ENCODE results near the gene MED29. TPM values are rescaled to one million over a fixed set of nuclear protein-coding genes. Genes with fewer than 3 reads are reported as not detected.
A peak's percentile ranks its signal among the peaks of the same experiment; 100 is the strongest.

Gene MED29
- total and polyA plus RNA-seq, 5 experiments from 2014 or later: 48.1 to 71.4 (median 59.0) TPM

- H3K27me3 Mint-ChIP-seq: peaks cover 0 to 3% (median 0%) of the 10 kb centered on the region in 5 donors
- ATAC-seq: peak in 1 of 2 donors; percentile 5
- POLR2A ChIA-PET: interaction anchor here (1.0 to 11.2 kb wide), 13 partner anchors 10 to 784 kb away, joined by 3 to 258 read pairs (median 7); partner anchors contain the start of genes EIF3K, GMFG, MED29 and PAF1
These were observed 11.4 kb downstream of the MED29 start for GRCh38 chr19:39402346-39403300.

GRCh38 chr19:39403331-39404312, 12.4 kb downstream of the MED29 start:
- DNase-seq (peak; percentile 87 to 99 (median 94)), ATAC-seq (peak; percentile 29 to 35)
- peaks cover 29 to 69% (median 60%) of the 10 kb centered on the region in 4 donors for H3K4me1 Mint-ChIP-seq
- peak overlapping the region; percentile 94 to 100 (median 98) for H3K27ac Mint-ChIP-seq
- H3K27me3 Mint-ChIP-seq: peaks cover 0 to 3% (median 0%) of the 10 kb centered on the region in 5 donors
- no peaks in the 10 kb centered on the region for H3K9me3 Mint-ChIP-seq
- H3K36me3 Mint-ChIP-seq: peaks cover 2 to 16% (median 15%) of the 10 kb centered on the region in 3 donors
- H3K4me3 Mint-ChIP-seq: peak overlapping the region; percentile 79 to 98 (median 87)
- POLR2A ChIA-PET: interaction anchor here (0.7 to 11.2 kb wide), 9 partner anchors 9 to 1313 kb away, joined by 3 to 258 read pairs (median 7); partner anchors contain the start of genes COQ8B, ITPKC, MED29 and PAF1

More at GRCh38 chr19:39402346-39403300, 11.4 kb downstream of the MED29 start:
- peaks cover 0 to 10% (median 5%) of the 10 kb centered on the region in 3 donors for H3K36me3 Mint-ChIP-seq
- DNase-seq: peak; percentile 74 to 93 (median 82)
- H3K9me3 Mint-ChIP-seq: no peaks in the 10 kb centered on the region
- peak overlapping the region; percentile 79 to 98 (median 87) for H3K4me3 Mint-ChIP-seq
- H3K4me1 Mint-ChIP-seq: peaks cover 29 to 72% (median 64%) of the 10 kb centered on the region in 4 donors
- peak overlapping the region; percentile 94 to 100 (median 98) for H3K27ac Mint-ChIP-seq

- DNase-seq (peak in 3 of 10 donors; percentile 22 to 39 (median 38)), ATAC-seq (no peak)
- Mint-ChIP-seq H3K27ac (peak overlapping the region; percentile 94 to 100 (median 98)), H3K36me3 (peaks cover 6 to 19% (median 18%) of the 10 kb centered on the region in 3 donors), H3K9me3 (peaks cover 0 to 2% (median 0%) of the 10 kb centered on the region in 9 donors), H3K4me1 (peaks cover 29 to 69% (median 50%) of the 10 kb centered on the region in 4 donors), H3K4me3 (peak overlapping the region; percentile 79 to 98 (median 92)), H3K27me3 (peaks cover 0 to 3% (median 0%) of the 10 kb centered on the region in 5 donors)
- POLR2A ChIA-PET: interaction anchor here (0.6 to 11.2 kb wide), 13 partner anchors 8 to 574 kb away, joined by 3 to 258 read pairs (median 5); partner anchors contain the start of genes GMFG, MED29, PAF1 and PLEKHG2
These were observed 14.2 kb downstream of the MED29 start for GRCh38 chr19:39405261-39405957.

GRCh38 chr19:39405958-39406655, 14.9 kb downstream of the MED29 start:
- peaks cover 0 to 3% (median 0%) of the 10 kb centered on the region in 5 donors for H3K27me3 Mint-ChIP-seq
- DNase-seq (peak in 9 of 10 donors; percentile 81 to 98 (median 94)), ATAC-seq (peak; percentile 19 to 24)
- peak overlapping the region; percentile 94 to 100 (median 98) for H3K27ac Mint-ChIP-seq
- peaks cover 35 to 71% (median 51%) of the 10 kb centered on the region in 4 donors for H3K4me1 Mint-ChIP-seq
- peaks cover 0 to 2% (median 0%) of the 10 kb centered on the region in 9 donors for H3K9me3 Mint-ChIP-seq
- peaks cover 6 to 19% (median 18%) of the 10 kb centered on the region in 3 donors for H3K36me3 Mint-ChIP-seq
- POLR2A ChIA-PET: interaction anchor here (0.8 to 9.1 kb wide), 9 partner anchors 9 to 554 kb away, joined by 3 to 183 read pairs (median 4); partner anchors contain the start of genes EID2B, GMFG, MED29 and PAF1
- peak overlapping the region; percentile 79 to 98 (median 92) for H3K4me3 Mint-ChIP-seq

- ATAC-seq: peak; percentile 27 to 28
- peaks cover 0 to 4% (median 0%) of the 10 kb centered on the region in 5 donors for H3K27me3 Mint-ChIP-seq
- H3K27ac Mint-ChIP-seq: peak within 1 kb of the TSS; percentile 94 to 100 (median 98)
- POLR2A ChIA-PET: interaction anchor here (0.8 to 9.1 kb wide), 10 partner anchors 9 to 553 kb away, joined by 3 to 183 read pairs (median 10); partner anchors contain the start of genes EID2B, GMFG, MED29 and PAF1
- peaks cover 0 to 2% (median 0%) of the 10 kb centered on the region in 9 donors for H3K9me3 Mint-ChIP-seq
- H3K4me1 Mint-ChIP-seq: peaks cover 36 to 71% (median 51%) of the 10 kb centered on the region in 4 donors
- H3K4me3 Mint-ChIP-seq: peak within 1 kb of the TSS; percentile 79 to 98 (median 94)
- peaks cover 6 to 19% (median 18%) of the 10 kb centered on the region in 3 donors for H3K36me3 Mint-ChIP-seq
- peak; percentile 81 to 95 (median 89) for DNase-seq
These were observed 15.7 kb downstream of the MED29 start, which contains the start of gene ZFP36 for GRCh38 chr19:39406656-39407409. Gene ZFP36, plus strand, starts transcription at chr19:39406847. Its CDS starts 58 bp downstream, at chr19:39406905.

- Mint-ChIP-seq H3K4me3 (peak overlapping the region; percentile 79 to 98 (median 94)), H3K36me3 (peaks cover 6 to 21% (median 19%) of the 10 kb centered on the region in 3 donors), H3K9me3 (peaks cover 0 to 5% (median 0%) of the 10 kb centered on the region in 9 donors), H3K27me3 (peaks cover 0 to 8% (median 0%) of the 10 kb centered on the region in 5 donors), H3K4me1 (peaks cover 36 to 71% (median 51%) of the 10 kb centered on the region in 4 donors), H3K27ac (peak overlapping the region; percentile 93 to 100 (median 98))
- POLR2A ChIA-PET: interaction anchor here (1.1 to 9.1 kb wide), 7 partner anchors 10 to 125 kb away, joined by 3 to 183 read pairs (median 17); partner anchors contain the start of genes EID2B, GMFG, MED29 and PAF1
- peak in 1 of 10 donors; percentile 67 for DNase-seq
- no peak for ATAC-seq
These were observed 16.2 kb downstream of the MED29 start for GRCh38 chr19:39407410-39407659.

- Mint-ChIP-seq H3K4me3 (peak overlapping the region; percentile 79 to 98 (median 94)), H3K36me3 (peaks cover 6 to 21% (median 19%) of the 10 kb centered on the region in 3 donors), H3K4me1 (peaks cover 36 to 67% (median 48%) of the 10 kb centered on the region in 4 donors), H3K27ac (peak overlapping the region; percentile 93 to 100 (median 98)), H3K9me3 (peaks cover 0 to 5% (median 0%) of the 10 kb centered on the region in 9 donors), H3K27me3 (peaks cover 0 to 8% (median 0%) of the 10 kb centered on the region in 5 donors)
- POLR2A ChIA-PET: interaction anchor here (0.6 to 9.1 kb wide), 9 partner anchors 10 to 308 kb away, joined by 3 to 183 read pairs (median 9); partner anchors contain the start of genes GMFG, MED29, PAF1 and RPS16
- ATAC-seq (peak; percentile 4 to 6), DNase-seq (peak in 8 of 10 donors; percentile 52 to 93 (median 76))
These were observed 16.6 kb downstream of the MED29 start for GRCh38 chr19:39407660-39408391.

GRCh38 chr19:39408392-39409207, 17.4 kb downstream of the MED29 start:
- DNase-seq (peak in 6 of 10 donors; percentile 34 to 57 (median 48)), ATAC-seq (no peak)
- peaks cover 0 to 8% (median 0%) of the 10 kb centered on the region in 5 donors for H3K27me3 Mint-ChIP-seq
- H3K9me3 Mint-ChIP-seq: peaks cover 0 to 5% (median 0%) of the 10 kb centered on the region in 9 donors
- H3K36me3 Mint-ChIP-seq: peaks cover 6 to 21% (median 19%) of the 10 kb centered on the region in 3 donors
- H3K4me3 Mint-ChIP-seq: peak overlapping the region; percentile 79 to 98 (median 94)
- peaks cover 36 to 66% (median 49%) of the 10 kb centered on the region in 4 donors for H3K4me1 Mint-ChIP-seq
- POLR2A ChIA-PET: interaction anchor here (0.6 to 9.1 kb wide), 13 partner anchors 7 to 308 kb away, joined by 3 to 183 read pairs (median 5); partner anchors contain the start of genes GMFG, MED29, PAF1 and RPS16
- H3K27ac Mint-ChIP-seq: peak overlapping the region; percentile 93 to 100 (median 98)

Data from naive thymus-derived CD8-positive, alpha-beta T cell (primary cell).